Activated naive CD8-positive, alpha-beta T cell treated with anti-CD3 and anti-CD28 coated beads, Interleukin-2, amount 10 ng/mL, durations not matched to agents 7 days and 5 days (primary cell): ENCODE results near the gene TRPV6. TPM values are rescaled to one million over a fixed set of nuclear protein-coding genes. Genes with fewer than 3 reads are reported as not detected.
A peak's percentile ranks its signal among the peaks of the same experiment; 100 is the strongest.

Experiments used
- ATAC-seq: fragments of 150-1000 bp; cut with Tn5 transposase; one replicate; pipeline ENCODE4 v1.10.0; 2021; ENCODE audit warnings: low read depth, moderate library complexity
- POLR2A ChIA-PET: fragments of 350-600 bp; sonication (Branson Sonifier 250); formaldehyde crosslinking; loops from one replicate; lab custom pipeline; 2021; ENCODE audit warnings: antibody characterized with exemption; lab: Charles Lee
- DNase-seq: peaks from one replicate; pipeline ENCODE4 v3.0.0; 2021
- H3K27ac Mint-ChIP-seq: one replicate; pipeline ENCODE4 v1.8.0; 2022; ENCODE audit warnings: mild to moderate bottlenecking, mixed read lengths
- H3K27me3 Mint-ChIP-seq: one replicate; pipeline ENCODE4 v1.8.0; 2022; ENCODE audit warnings: mild to moderate bottlenecking, moderate library complexity, mixed read lengths
- H3K36me3 Mint-ChIP-seq: one replicate; pipeline ENCODE4 v1.8.0; 2021; ENCODE audit warnings: mild to moderate bottlenecking, mixed read lengths
- H3K4me1 Mint-ChIP-seq: one replicate; pipeline ENCODE4 v1.8.0; 2021; ENCODE audit warnings: mixed read lengths
- H3K4me3 Mint-ChIP-seq: one replicate; pipeline ENCODE4 v1.8.0; 2022; ENCODE audit warnings: mild to moderate bottlenecking, moderate library complexity, mixed read lengths
- H3K9me3 Mint-ChIP-seq: one replicate; pipeline ENCODE4 v1.8.0; 2021; ENCODE audit warnings: mixed read lengths
- total RNA-seq, 2 experiments: library from RNA; stranded (reverse); gene quantifications; one replicate each; pipeline ENCODE4 v1.2.3, GENCODE V29; 2021

The TRPV6 gene
- total RNA-seq, 2 experiments from 2014 or later: not detected

GRCh38 chr7:142884286-142884640, 1.3 kb downstream of the TRPV6 start:
- no peaks in the 10 kb centered on the region for H3K9me3 Mint-ChIP-seq
- POLR2A ChIA-PET: no interaction called here
- H3K27me3 Mint-ChIP-seq: peaks cover 4% of the 10 kb centered on the region
- ATAC-seq (no peak), DNase-seq (no peak)
- H3K4me3 Mint-ChIP-seq: no peak overlapping the region
- no peak overlapping the region for H3K27ac Mint-ChIP-seq
- H3K4me1 Mint-ChIP-seq: peaks cover 3% of the 10 kb centered on the region
- H3K36me3 Mint-ChIP-seq: no peaks in the 10 kb centered on the region

- H3K27me3 Mint-ChIP-seq: peaks cover 6% of the 10 kb centered on the region
- ATAC-seq (no peak), DNase-seq (no peak)
- no peaks in the 10 kb centered on the region for H3K9me3 Mint-ChIP-seq
- H3K36me3 Mint-ChIP-seq: no peaks in the 10 kb centered on the region
- H3K4me1 Mint-ChIP-seq: peaks cover 3% of the 10 kb centered on the region
- H3K27ac Mint-ChIP-seq: no peak overlapping the region
- POLR2A ChIA-PET: no interaction called here
- no peak overlapping the region for H3K4me3 Mint-ChIP-seq
Observed at GRCh38 chr7:142883571-142884285, 1.8 kb downstream of the TRPV6 start.

- no peak for ATAC-seq
- Mint-ChIP-seq H3K27ac (no peak overlapping the region), H3K9me3 (no peaks in the 10 kb centered on the region), H3K4me1 (peaks cover 3% of the 10 kb centered on the region), H3K36me3 (no peaks in the 10 kb centered on the region), H3K4me3 (no peak overlapping the region), H3K27me3 (peaks cover 9% of the 10 kb centered on the region)
- no peak for DNase-seq
- POLR2A ChIA-PET: no interaction called here
Observed at GRCh38 chr7:142883145-142883544, 2.4 kb downstream of the TRPV6 start.

- DNase-seq (no peak), ATAC-seq (no peak)
- Mint-ChIP-seq H3K4me3 (no peak overlapping the region), H3K27me3 (peaks cover 9% of the 10 kb centered on the region), H3K4me1 (peaks cover 3% of the 10 kb centered on the region), H3K36me3 (no peaks in the 10 kb centered on the region), H3K9me3 (no peaks in the 10 kb centered on the region), H3K27ac (no peak overlapping the region)
- POLR2A ChIA-PET: no interaction called here
Observed at GRCh38 chr7:142882338-142882678, 3.2 kb downstream of the TRPV6 start.

GRCh38 chr7:142881586-142882337, 3.8 kb downstream of the TRPV6 start:
- Mint-ChIP-seq H3K27me3 (peaks cover 9% of the 10 kb centered on the region), H3K9me3 (no peaks in the 10 kb centered on the region), H3K4me1 (peaks cover 3% of the 10 kb centered on the region), H3K27ac (no peak overlapping the region), H3K4me3 (no peak overlapping the region), H3K36me3 (no peaks in the 10 kb centered on the region)
- POLR2A ChIA-PET: no interaction called here
- ATAC-seq: no peak
- no peak for DNase-seq

- peaks cover 9% of the 10 kb centered on the region for H3K27me3 Mint-ChIP-seq
- DNase-seq (peak; percentile 53), ATAC-seq (peak; percentile 70)
- POLR2A ChIA-PET: no interaction called here
- no peaks in the 10 kb centered on the region for H3K36me3 Mint-ChIP-seq
- no peak overlapping the region for H3K4me3 Mint-ChIP-seq
- peaks cover 3% of the 10 kb centered on the region for H3K4me1 Mint-ChIP-seq
- no peaks in the 10 kb centered on the region for H3K9me3 Mint-ChIP-seq
- no peak overlapping the region for H3K27ac Mint-ChIP-seq
Observed at GRCh38 chr7:142880876-142881505, 4.6 kb downstream of the TRPV6 start.

GRCh38 chr7:142879060-142879459, 6.5 kb downstream of the TRPV6 start:
- H3K4me3 Mint-ChIP-seq: no peak overlapping the region
- H3K27me3 Mint-ChIP-seq: peaks cover 9% of the 10 kb centered on the region
- DNase-seq: no peak
- POLR2A ChIA-PET: no interaction called here
- H3K27ac Mint-ChIP-seq: no peak overlapping the region
- no peaks in the 10 kb centered on the region for H3K9me3 Mint-ChIP-seq
- peaks cover 3% of the 10 kb centered on the region for H3K4me1 Mint-ChIP-seq
- no peak for ATAC-seq
- H3K36me3 Mint-ChIP-seq: no peaks in the 10 kb centered on the region

GRCh38 chr7:142878315-142878714, 7.2 kb downstream of the TRPV6 start:
- H3K36me3 Mint-ChIP-seq: no peaks in the 10 kb centered on the region
- peaks cover 9% of the 10 kb centered on the region for H3K27me3 Mint-ChIP-seq
- no peaks in the 10 kb centered on the region for H3K9me3 Mint-ChIP-seq
- DNase-seq (no peak), ATAC-seq (no peak)
- POLR2A ChIA-PET: no interaction called here
- H3K4me1 Mint-ChIP-seq: peaks cover 3% of the 10 kb centered on the region
- no peak overlapping the region for H3K27ac Mint-ChIP-seq
- H3K4me3 Mint-ChIP-seq: no peak overlapping the region

GRCh38 chr7:142876991-142877910, 8.3 kb downstream of the TRPV6 start:
- POLR2A ChIA-PET: no interaction called here
- no peak overlapping the region for H3K27ac Mint-ChIP-seq
- peaks cover 4% of the 10 kb centered on the region for H3K4me1 Mint-ChIP-seq

GRCh38 chr7:142876236-142876960, 9.1 kb downstream of the TRPV6 start:
- H3K4me3 Mint-ChIP-seq: no peak overlapping the region
- peaks cover 4% of the 10 kb centered on the region for H3K4me1 Mint-ChIP-seq
- H3K9me3 Mint-ChIP-seq: no peaks in the 10 kb centered on the region
- ATAC-seq (no peak), DNase-seq (no peak)
- no peak overlapping the region for H3K27ac Mint-ChIP-seq
- H3K36me3 Mint-ChIP-seq: no peaks in the 10 kb centered on the region
- POLR2A ChIA-PET: no interaction called here
- H3K27me3 Mint-ChIP-seq: peaks cover 9% of the 10 kb centered on the region

More at GRCh38 chr7:142876991-142877910, 8.3 kb downstream of the TRPV6 start:
- Mint-ChIP-seq H3K4me3 (no peak overlapping the region), H3K36me3 (no peaks in the 10 kb centered on the region), H3K9me3 (no peaks in the 10 kb centered on the region), H3K27me3 (peaks cover 9% of the 10 kb centered on the region)
- no peak for ATAC-seq
- no peak for DNase-seq

GRCh38 chr7:142875456-142875855, 10.1 kb downstream of the TRPV6 start:
- no peak overlapping the region for H3K27ac Mint-ChIP-seq

GRCh38 chr7:142874837-142875236, 10.7 kb downstream of the TRPV6 start:
- H3K9me3 Mint-ChIP-seq: no peaks in the 10 kb centered on the region
- H3K4me3 Mint-ChIP-seq: no peak overlapping the region
- peaks cover 2% of the 10 kb centered on the region for H3K4me1 Mint-ChIP-seq
- no peaks in the 10 kb centered on the region for H3K36me3 Mint-ChIP-seq
- peaks cover 9% of the 10 kb centered on the region for H3K27me3 Mint-ChIP-seq
- ATAC-seq: no peak
- POLR2A ChIA-PET: no interaction called here
- no peak overlapping the region for H3K27ac Mint-ChIP-seq
- DNase-seq: no peak

More at GRCh38 chr7:142875456-142875855, 10.1 kb downstream of the TRPV6 start:
- DNase-seq (no peak), ATAC-seq (no peak)
- H3K27me3 Mint-ChIP-seq: peaks cover 9% of the 10 kb centered on the region
- no peaks in the 10 kb centered on the region for H3K9me3 Mint-ChIP-seq
- POLR2A ChIA-PET: no interaction called here
- no peak overlapping the region for H3K4me3 Mint-ChIP-seq
- no peaks in the 10 kb centered on the region for H3K36me3 Mint-ChIP-seq
- peaks cover 2% of the 10 kb centered on the region for H3K4me1 Mint-ChIP-seq
